Liver (tissue), 9 donors: ENCODE data around the gene TWNK. TPM values are rescaled to one million over a fixed set of nuclear protein-coding genes. Genes with fewer than 3 reads are reported as not detected.

Experiments
- DNase-seq: peaks from one replicate; pipeline ENCODE4 v3.0.0-alpha.2; 2017; ENCODE audit warnings: low spot score
- H3K27ac ChIP-seq, 2 donors: one replicate each; pipeline ENCODE4 v1.7.0; 2013; ENCODE audit warnings: inconsistent platforms in 2 of 2, low read length in 2 of 2, control low read depth in 1 of 2, low read depth in 1 of 2, mild to moderate bottlenecking in 1 of 2
- H3K27me3 ChIP-seq, 4 donors: one replicate each; pipeline versions ENCODE4 v1.6.1 to v1.7.0; 2013; ENCODE audit warnings: low read length in 3 of 4, inconsistent platforms in 1 of 4, mild to moderate bottlenecking in 1 of 4, moderate library complexity in 1 of 4; ENCODE audit not compliant: control insufficient read depth in 4 of 4, insufficient read depth in 4 of 4
- H3K36me3 ChIP-seq, 4 donors: one replicate each; pipeline versions ENCODE4 v1.6.1 to v1.7.0; 2013; ENCODE audit warnings: low read length in 3 of 4, mild to moderate bottlenecking in 3 of 4, low read depth in 1 of 4, moderate library complexity in 1 of 4; ENCODE audit not compliant: control insufficient read depth in 4 of 4, insufficient read depth in 3 of 4
- H3K4me1 ChIP-seq, 4 donors: one replicate each; pipeline versions ENCODE4 v1.6.1 to v1.7.0; 2013; ENCODE audit warnings: low read length in 3 of 4, mild to moderate bottlenecking in 3 of 4, moderate library complexity in 1 of 4; ENCODE audit not compliant: control insufficient read depth in 4 of 4, insufficient read depth in 4 of 4
- H3K4me3 ChIP-seq, 3 donors: one replicate each; pipeline versions ENCODE4 v1.6.1 to v1.7.0; 2013; ENCODE audit warnings: low read length in 3 of 3, control low read depth in 1 of 3, low read depth in 1 of 3, mild to moderate bottlenecking in 1 of 3
- H3K9ac ChIP-seq, 2 donors: one replicate each; pipeline ENCODE4 v1.7.0; 2013; ENCODE audit warnings: low read length in 2 of 2, mild to moderate bottlenecking in 2 of 2, moderate library complexity in 2 of 2, control low read depth in 1 of 2, low read depth in 1 of 2
- H3K9me3 ChIP-seq, 4 donors: one replicate each; pipeline versions ENCODE4 v1.6.1 to v1.7.0; 2013; ENCODE audit warnings: low read length in 3 of 4; ENCODE audit not compliant: control insufficient read depth in 4 of 4
- ATF3 ChIP-seq: IDR thresholded peaks from 2 replicates; pipeline ENCODE4 v1.6.1; 2016; ENCODE audit warnings: antibody characterized with exemption
- CTCF ChIP-seq: fragments of 150-350 bp; IDR thresholded peaks from 2 replicates; pipeline ENCODE4 v1.5.1; 2017; ENCODE audit warnings: improper control_type of control experiment, low read depth, low read length; ENCODE audit not compliant: missing input control
- EGR1 ChIP-seq, 2 donors: IDR thresholded peaks; 2 replicates each; pipeline ENCODE4 v1.6.1; 2016 to 2018; ENCODE audit warnings: antibody characterized with exemption in 2 of 2, low read depth in 2 of 2
- FOXA1 ChIP-seq: IDR thresholded peaks from 2 replicates; pipeline ENCODE4 v1.6.1; 2016; ENCODE audit warnings: antibody characterized with exemption
- FOXA2 ChIP-seq: IDR thresholded peaks from 2 replicates; pipeline ENCODE4 v1.6.1; 2016; ENCODE audit warnings: antibody characterized with exemption
- GABPA ChIP-seq, 2 donors: IDR thresholded peaks in 1 of 2; conservative IDR thresholded peaks in 1 of 2; 2 replicates each; pipeline ENCODE4 v1.6.1; 2016; ENCODE audit warnings: antibody characterized with exemption in 2 of 2, mild to moderate bottlenecking in 1 of 2, moderate library complexity in 1 of 2
- HNF4A ChIP-seq, 2 donors: conservative IDR thresholded peaks; 2 replicates each; pipeline ENCODE4 v1.6.1; 2016; ENCODE audit warnings: antibody characterized with exemption in 2 of 2, mild to moderate bottlenecking in 2 of 2
- HNF4G ChIP-seq: IDR thresholded peaks from 2 replicates; pipeline ENCODE4 v1.6.1; 2016; ENCODE audit warnings: antibody characterized with exemption
- JUND ChIP-seq, 2 donors: IDR thresholded peaks; 2 replicates each; pipeline ENCODE4 v1.6.1; 2016; ENCODE audit warnings: antibody characterized with exemption in 2 of 2
- MAX ChIP-seq: IDR thresholded peaks from 2 replicates; pipeline ENCODE4 v1.6.1; 2016; ENCODE audit warnings: antibody characterized with exemption
- RAD21 ChIP-seq, 2 donors: IDR thresholded peaks; 2 replicates each; pipeline ENCODE4 v1.6.1; 2016; ENCODE audit warnings: antibody characterized with exemption in 2 of 2, mild to moderate bottlenecking in 2 of 2
- RXRA ChIP-seq, 2 donors: IDR thresholded peaks; 2 replicates each; pipeline ENCODE4 v1.6.1; 2017 to 2018; ENCODE audit warnings: antibody characterized with exemption in 2 of 2, mild to moderate bottlenecking in 1 of 2
- SP1 ChIP-seq: IDR thresholded peaks from 2 replicates; pipeline ENCODE4 v1.6.1; 2018; ENCODE audit warnings: antibody characterized with exemption, mild to moderate bottlenecking
- TAF1 ChIP-seq: conservative IDR thresholded peaks from 2 replicates; pipeline ENCODE4 v1.6.1; 2016; ENCODE audit warnings: antibody characterized with exemption, mild to moderate bottlenecking
- YY1 ChIP-seq: IDR thresholded peaks from 2 replicates; pipeline ENCODE4 v1.6.1; 2016; ENCODE audit warnings: antibody characterized with exemption, mild to moderate bottlenecking
- ZBTB33 ChIP-seq: IDR thresholded peaks from 2 replicates; pipeline ENCODE4 v1.6.1; 2016; ENCODE audit warnings: antibody characterized with exemption
- WGBS: extraction: QIAGEN DNeasy Blood & Tissue Kit; methylation state at CpG from one replicate; pipeline ENCODE4 v1.1.7; 2013; 5-methylcytosine and 5-hydroxymethylcytosine counted together
- polyA plus RNA-seq, 2 donors: library from polyadenylated mRNA; stranded (reverse) in 1 of 2; unstranded in 1 of 2; fragments of 200-250 nt in 1 of 2; fragments of >200 nt in 1 of 2; fragmentation: Nextera tagmentation in 1 of 2; extraction: Ambion mirVana in 1 of 2; gene quantifications; one replicate each; pipeline versions ENCODE4 v1.2.1 to v1.2.3, GENCODE V29; 2013 to 2015
- total RNA-seq, 2 donors: library from RNA; depleted of rRNA; stranded (reverse); fragments of >200 nt; gene quantifications; one replicate each; pipeline ENCODE4 v1.2.3, GENCODE V29; 2014
- TF ChIP-seq, protein P1 (sequence below): IDR thresholded peaks from 2 replicates; pipeline ENCODE4 v1.6.1; 2016; ENCODE audit warnings: antibody characterized with exemption, mild to moderate bottlenecking
- donor health status: healthy.
- donor health status: healthy.
- donor health status: healthy.
- donor health status: healthy.
- donor health status: healthy.

Gene TWNK
- total and polyA plus RNA-seq, 4 donors: 1.6 to 6.2 (median 4.4) TPM

DNA sequence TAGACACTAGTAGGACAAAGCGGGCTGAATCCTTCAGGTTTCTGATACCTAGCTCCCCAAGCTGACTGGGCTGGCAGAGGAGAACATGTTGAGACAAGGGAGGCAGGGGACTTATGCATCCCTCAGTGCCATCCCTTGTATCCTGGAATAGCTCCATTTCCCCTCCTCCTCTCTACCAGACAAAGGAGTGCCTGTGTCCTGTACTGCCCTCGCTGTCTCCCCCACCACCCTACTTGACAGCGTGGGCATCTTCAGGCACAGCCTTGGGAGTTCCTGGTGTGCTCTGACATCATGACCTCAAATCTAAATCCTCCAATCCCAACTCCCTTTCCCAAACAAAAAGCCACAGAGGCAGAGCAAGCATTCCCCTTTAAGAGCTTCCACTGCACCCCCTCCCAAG lies 52.7 kb downstream of the TWNK start:
- no peak overlapping the region for H3K27ac ChIP-seq
- H3K4me3 ChIP-seq: no peak overlapping the region
- H3K4me1 ChIP-seq: peaks cover 2 to 15% (median 10%) of the 10 kb centered on the region in 4 donors
- 96% methylated on average over 3 of the region's 3 CpGs for WGBS
- H3K9me3 ChIP-seq: no peaks in the 10 kb centered on the region
- TF ChIP-seq EGR1 (IDR thresholded peaks at IDR 0.05; ENCODE audit: low read depth in 2 of 2): no peak
- TF ChIP-seq RAD21 (IDR thresholded peaks at IDR 0.05): no peak
- no peak for TF ChIP-seq YY1
- TF ChIP-seq HNF4G: no peak
- TF ChIP-seq, protein P1, sequence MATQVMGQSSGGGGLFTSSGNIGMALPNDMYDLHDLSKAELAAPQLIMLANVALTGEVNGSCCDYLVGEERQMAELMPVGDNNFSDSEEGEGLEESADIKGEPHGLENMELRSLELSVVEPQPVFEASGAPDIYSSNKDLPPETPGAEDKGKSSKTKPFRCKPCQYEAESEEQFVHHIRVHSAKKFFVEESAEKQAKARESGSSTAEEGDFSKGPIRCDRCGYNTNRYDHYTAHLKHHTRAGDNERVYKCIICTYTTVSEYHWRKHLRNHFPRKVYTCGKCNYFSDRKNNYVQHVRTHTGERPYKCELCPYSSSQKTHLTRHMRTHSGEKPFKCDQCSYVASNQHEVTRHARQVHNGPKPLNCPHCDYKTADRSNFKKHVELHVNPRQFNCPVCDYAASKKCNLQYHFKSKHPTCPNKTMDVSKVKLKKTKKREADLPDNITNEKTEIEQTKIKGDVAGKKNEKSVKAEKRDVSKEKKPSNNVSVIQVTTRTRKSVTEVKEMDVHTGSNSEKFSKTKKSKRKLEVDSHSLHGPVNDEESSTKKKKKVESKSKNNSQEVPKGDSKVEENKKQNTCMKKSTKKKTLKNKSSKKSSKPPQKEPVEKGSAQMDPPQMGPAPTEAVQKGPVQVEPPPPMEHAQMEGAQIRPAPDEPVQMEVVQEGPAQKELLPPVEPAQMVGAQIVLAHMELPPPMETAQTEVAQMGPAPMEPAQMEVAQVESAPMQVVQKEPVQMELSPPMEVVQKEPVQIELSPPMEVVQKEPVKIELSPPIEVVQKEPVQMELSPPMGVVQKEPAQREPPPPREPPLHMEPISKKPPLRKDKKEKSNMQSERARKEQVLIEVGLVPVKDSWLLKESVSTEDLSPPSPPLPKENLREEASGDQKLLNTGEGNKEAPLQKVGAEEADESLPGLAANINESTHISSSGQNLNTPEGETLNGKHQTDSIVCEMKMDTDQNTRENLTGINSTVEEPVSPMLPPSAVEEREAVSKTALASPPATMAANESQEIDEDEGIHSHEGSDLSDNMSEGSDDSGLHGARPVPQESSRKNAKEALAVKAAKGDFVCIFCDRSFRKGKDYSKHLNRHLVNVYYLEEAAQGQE: no peak
- TF ChIP-seq ATF3: no peak
- no peak for TF ChIP-seq MAX
- no peak for TF ChIP-seq RXRA (IDR thresholded peaks at IDR 0.05)
- no peak for TF ChIP-seq JUND (IDR thresholded peaks at IDR 0.05)
- TF ChIP-seq HNF4A (conservative IDR thresholded peaks at IDR 0.05): no peak
- no peak for TF ChIP-seq FOXA1
- no peak for TF ChIP-seq CTCF
- TF ChIP-seq GABPA (IDR thresholded peaks at IDR 0.05 in 1 of 2, conservative IDR thresholded peaks at IDR 0.05 in 1 of 2): no peak
- no peak for TF ChIP-seq FOXA2
- TF ChIP-seq SP1: no peak
- no peak for TF ChIP-seq TAF1
- TF ChIP-seq ZBTB33: no peak
- H3K27me3 ChIP-seq: no peaks in the 10 kb centered on the region
- no peak overlapping the region for H3K9ac ChIP-seq
- peaks cover 0 to 19% (median 5%) of the 10 kb centered on the region in 4 donors for H3K36me3 ChIP-seq
- no peak for DNase-seq
